ENCODE results near the gene TMEM258. TPM values are rescaled to one million over a fixed set of nuclear protein-coding genes. Genes with fewer than 3 reads are reported as not detected.

The TMEM258 gene
- total and polyA plus RNA-seq, 10 of the 15 experiments (the other 5 are each of a cell fraction or from before 2014, with no cell fraction given): 160 to 840 (median 326) TPM

DNA sequence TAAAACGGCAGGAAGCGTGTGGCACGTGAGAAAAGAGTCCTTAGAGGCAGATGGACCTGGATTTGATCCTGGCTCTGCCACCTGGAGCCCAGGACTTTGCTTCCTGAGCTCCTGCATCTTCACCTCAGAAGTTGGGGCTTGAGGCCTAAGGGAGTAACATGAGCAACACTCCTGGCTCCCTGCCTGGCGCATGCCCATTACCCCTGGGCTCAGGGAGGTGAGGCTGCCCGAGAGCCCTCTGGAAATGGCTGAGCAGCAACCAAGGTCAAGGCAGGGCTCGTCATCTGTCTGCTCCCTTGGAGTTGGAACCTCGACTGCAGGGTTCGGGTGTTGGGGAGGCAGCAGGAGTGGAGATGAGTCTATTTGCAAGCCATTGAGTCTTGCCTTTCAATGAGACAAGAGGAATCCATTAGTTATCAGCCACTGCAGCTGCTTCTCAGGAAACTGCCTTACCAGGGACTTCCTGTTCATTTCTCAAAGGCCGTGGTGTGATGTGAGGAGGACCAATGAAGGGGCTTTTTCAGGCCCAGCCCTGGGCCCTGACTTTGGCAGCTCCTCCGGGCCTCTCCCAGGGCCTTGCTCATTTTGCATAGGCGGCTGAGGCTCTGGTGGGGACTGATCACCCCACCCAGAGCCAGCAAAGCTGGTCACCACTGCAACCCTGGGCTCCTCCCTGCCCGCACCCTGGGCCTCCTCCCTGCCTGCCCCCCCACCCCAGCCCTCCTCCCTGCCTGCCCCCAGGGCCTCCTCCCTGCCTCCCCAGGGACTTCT is 42.1 kb upstream of the TMEM258 start:
- Histone ChIP-seq H3K27me3 (replicated peaks in 1 of 2; ENCODE audit: control insufficient read depth in 2 of 2, insufficient read depth in 2 of 2, low read length in 1 of 2) (no peaks in the 10 kb centered on the region), H2AFZ (ENCODE audit: control insufficient read depth, low read depth, low read length) (peak overlapping the region; percentile 49), H3K79me2 (ENCODE audit: control insufficient read depth, insufficient read depth, low read length) (peaks cover 76% of the 10 kb centered on the region), H3K36me3 (ENCODE audit: control insufficient read depth in 2 of 2, insufficient read depth in 2 of 2, low read length in 1 of 2) (peaks cover 11 to 18% of the 10 kb centered on the region in 2 experiments), H4K20me1 (ENCODE audit: control insufficient read depth, insufficient read depth) (no peaks in the 10 kb centered on the region), H3K4me1 (ENCODE audit: control insufficient read depth, insufficient read depth, low read length) (peaks cover 36% of the 10 kb centered on the region), H3K27ac (ENCODE audit: control insufficient read depth, insufficient read depth) (peak overlapping the region; percentile 95), H3K9ac (ENCODE audit: control insufficient read depth, insufficient read depth, low read length) (peak overlapping the region; percentile 73), H3K4me2 (ENCODE audit: control insufficient read depth, insufficient read depth) (peak overlapping the region; percentile 87), H3K4me3 (peak overlapping the region; percentile 40), H3K9me3 (replicated peaks; ENCODE audit: control insufficient read depth, insufficient read depth, low read length) (no peaks in the 10 kb centered on the region)
- peak; percentile 97 for ATAC-seq
- in situ Hi-C loops (cut with MboI) (no loop called here), intact Hi-C loops (cut with micrococcal nuclease; ENCODE audit: unreplicated experiment) (loop anchor here (2.0 kb wide), 1 partner anchor 42 kb away; the partner anchor contains the start of genes FEN1 and TMEM258)
- POLR2A ChIA-PET: interaction anchor here (0.7 to 4.8 kb wide), 11 partner anchors 14 to 278 kb away, joined by 3 to 76 read pairs (median 4); partner anchors contain the start of genes FADS1, FEN1 and TMEM258
- TSS peak; percentile 99 for BruUV-seq (replicated peaks)
- SMC1A ChIA-PET (ENCODE audit: uncharacterized antibody, unreplicated experiment): interaction anchor here (0.7 to 2.3 kb wide), 7 partner anchors 14 to 87 kb away, joined by 3 to 18 read pairs (median 3); no protein-coding TSS in a partner anchor
- FAIRE-seq: peak; percentile 95
- 44% methylated on average over 11 of the region's 12 CpGs for WGBS (ENCODE audit: insufficient coverage, insufficient replicate concordance, low lambda C conversion rate, missing lambda C conversion rate)
- DNase-seq (ENCODE audit: low read depth, low spot score): peak; percentile 87
- CTCF ChIA-PET: interaction anchor here (0.7 to 2.4 kb wide), 10 partner anchors 16 to 274 kb away, joined by 3 to 23 read pairs (median 5); partner anchors contain the start of genes FADS1 and FEN1
- RAD21 ChIA-PET (ENCODE audit: unreplicated experiment): interaction anchor here (0.7 to 2.4 kb wide), 11 partner anchors 15 to 274 kb away, joined by 3 to 15 read pairs (median 3); partner anchors contain the start of gene FEN1
- TF ChIP-seq NFXL1 (IDR thresholded peaks at IDR 0.05; ENCODE audit: borderline replicate concordance): peak; percentile 84
- TF ChIP-seq ZBTB33 (IDR thresholded peaks at IDR 0.05): 0 out of 2 replicates have a peak, but pooled peaks have one; percentile 5
- TF ChIP-seq, protein P1, sequence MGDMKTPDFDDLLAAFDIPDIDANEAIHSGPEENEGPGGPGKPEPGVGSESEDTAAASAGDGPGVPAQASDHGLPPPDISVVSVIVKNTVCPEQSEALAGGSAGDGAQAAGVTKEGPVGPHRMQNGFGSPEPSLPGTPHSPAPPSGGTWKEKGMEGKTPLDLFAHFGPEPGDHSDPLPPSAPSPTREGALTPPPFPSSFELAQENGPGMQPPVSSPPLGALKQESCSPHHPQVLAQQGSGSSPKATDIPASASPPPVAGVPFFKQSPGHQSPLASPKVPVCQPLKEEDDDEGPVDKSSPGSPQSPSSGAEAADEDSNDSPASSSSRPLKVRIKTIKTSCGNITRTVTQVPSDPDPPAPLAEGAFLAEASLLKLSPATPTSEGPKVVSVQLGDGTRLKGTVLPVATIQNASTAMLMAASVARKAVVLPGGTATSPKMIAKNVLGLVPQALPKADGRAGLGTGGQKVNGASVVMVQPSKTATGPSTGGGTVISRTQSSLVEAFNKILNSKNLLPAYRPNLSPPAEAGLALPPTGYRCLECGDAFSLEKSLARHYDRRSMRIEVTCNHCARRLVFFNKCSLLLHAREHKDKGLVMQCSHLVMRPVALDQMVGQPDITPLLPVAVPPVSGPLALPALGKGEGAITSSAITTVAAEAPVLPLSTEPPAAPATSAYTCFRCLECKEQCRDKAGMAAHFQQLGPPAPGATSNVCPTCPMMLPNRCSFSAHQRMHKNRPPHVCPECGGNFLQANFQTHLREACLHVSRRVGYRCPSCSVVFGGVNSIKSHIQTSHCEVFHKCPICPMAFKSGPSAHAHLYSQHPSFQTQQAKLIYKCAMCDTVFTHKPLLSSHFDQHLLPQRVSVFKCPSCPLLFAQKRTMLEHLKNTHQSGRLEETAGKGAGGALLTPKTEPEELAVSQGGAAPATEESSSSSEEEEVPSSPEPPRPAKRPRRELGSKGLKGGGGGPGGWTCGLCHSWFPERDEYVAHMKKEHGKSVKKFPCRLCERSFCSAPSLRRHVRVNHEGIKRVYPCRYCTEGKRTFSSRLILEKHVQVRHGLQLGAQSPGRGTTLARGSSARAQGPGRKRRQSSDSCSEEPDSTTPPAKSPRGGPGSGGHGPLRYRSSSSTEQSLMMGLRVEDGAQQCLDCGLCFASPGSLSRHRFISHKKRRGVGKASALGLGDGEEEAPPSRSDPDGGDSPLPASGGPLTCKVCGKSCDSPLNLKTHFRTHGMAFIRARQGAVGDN (IDR thresholded peaks at IDR 0.05): peak; percentile 88
- TF ChIP-seq IRF3 (IDR thresholded peaks at IDR 0.05): no peak
- no peak for TF ChIP-seq DPF2 (IDR thresholded peaks at IDR 0.05)
- peak; percentile 8; the same call in 1 of the 2 replicates for TF ChIP-seq EED (IDR thresholded peaks at IDR 0.05; ENCODE audit: low read depth)
- TF ChIP-seq ASH2L (IDR thresholded peaks at IDR 0.05; ENCODE audit: borderline replicate concordance, low read depth): no peak
- TF ChIP-seq SP1 (IDR thresholded peaks at IDR 0.05; ENCODE audit: low read depth, low read length): peak; percentile 47
- no peak for TF ChIP-seq ZNF207 (IDR thresholded peaks at IDR 0.05; ENCODE audit: borderline replicate concordance)
- TF ChIP-seq FOXK2 (IDR thresholded peaks at IDR 0.05): no peak
- TF ChIP-seq SREBF1 (IDR thresholded peaks at IDR 0.05; ENCODE audit: low read length): peak; percentile 80; the same call in 1 of the 2 replicates
- peak; percentile 60; the same call in 1 of the 2 replicates for TF ChIP-seq MTA3 (IDR thresholded peaks at IDR 0.05; ENCODE audit: borderline replicate concordance, low read length)
- no peak for TF ChIP-seq HDAC6 (IDR thresholded peaks at IDR 0.05; ENCODE audit: unreplicated experiment)
- TF ChIP-seq RELA (IDR thresholded peaks at IDR 0.05; ENCODE audit: borderline replicate concordance, partially characterized antibody): peak; percentile 25
- peak; percentile 61; the same call in 1 of the 2 replicates for TF ChIP-seq TCF12 (IDR thresholded peaks at IDR 0.05; ENCODE audit: low read depth, low read length)
- peak; percentile 76 for TF ChIP-seq POLR2A (IDR thresholded peaks at IDR 0.05; ENCODE audit: low read depth, low read length)

All from GM12878 (cell line).